GM19035 (cell line): Measurements from ENCODE around the gene MYO1C.
"Not testable (repeated sequence)": the region's sequence is repeated elsewhere in the genome, so short reads cannot be mapped to it uniquely, and the experiment has no call there.

Experiments
- ATAC-seq: cut with Tn5 transposase; IDR thresholded peaks from one replicate; pipeline ENCODE4 v1.9.1; 2021; ENCODE audit not compliant: unreplicated experiment

The MYO1C gene

DNA sequence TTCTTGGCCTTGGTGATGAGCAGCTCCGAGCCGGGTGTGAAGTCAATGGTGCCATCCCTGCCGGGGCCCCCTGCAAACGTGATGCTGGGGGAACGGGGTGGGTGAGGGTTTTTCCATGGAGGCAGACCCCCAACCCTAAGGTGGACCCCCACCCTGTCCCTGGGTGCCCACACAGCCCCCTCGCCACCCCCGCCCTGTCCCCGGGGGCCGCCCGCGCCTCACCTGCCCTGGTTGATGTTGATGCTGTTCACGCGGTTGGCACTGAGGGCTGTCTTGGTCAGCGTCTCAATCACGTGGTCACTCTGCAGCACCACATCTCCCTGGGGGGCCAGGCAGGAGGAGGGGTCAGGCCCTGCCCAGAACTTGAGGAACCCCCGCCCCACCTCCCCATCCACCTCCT lies 25.2 kb downstream of the MYO1C start:
- no peak for ATAC-seq

DNA sequence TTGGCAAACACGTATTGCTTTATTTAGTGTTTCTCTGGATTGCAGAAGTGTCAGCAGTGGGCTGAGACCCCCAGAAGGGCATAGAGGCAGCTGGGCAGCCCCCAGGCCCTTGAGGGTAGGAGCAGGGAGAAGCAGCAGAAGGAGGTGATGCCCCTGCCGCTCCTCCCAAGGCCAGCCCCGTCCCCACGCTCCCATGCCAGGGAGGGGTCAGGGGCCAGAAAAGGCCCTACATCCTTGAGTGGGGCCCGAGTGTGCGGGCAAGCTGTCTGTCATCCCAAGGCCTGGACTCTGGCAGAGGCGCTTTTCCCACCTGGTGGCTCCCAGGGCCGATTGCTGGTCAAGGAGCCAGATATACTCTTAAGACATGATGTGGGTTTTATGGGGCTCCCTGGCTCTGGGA lies 28.3 kb downstream of the MYO1C start:
- no peak for ATAC-seq

DNA sequence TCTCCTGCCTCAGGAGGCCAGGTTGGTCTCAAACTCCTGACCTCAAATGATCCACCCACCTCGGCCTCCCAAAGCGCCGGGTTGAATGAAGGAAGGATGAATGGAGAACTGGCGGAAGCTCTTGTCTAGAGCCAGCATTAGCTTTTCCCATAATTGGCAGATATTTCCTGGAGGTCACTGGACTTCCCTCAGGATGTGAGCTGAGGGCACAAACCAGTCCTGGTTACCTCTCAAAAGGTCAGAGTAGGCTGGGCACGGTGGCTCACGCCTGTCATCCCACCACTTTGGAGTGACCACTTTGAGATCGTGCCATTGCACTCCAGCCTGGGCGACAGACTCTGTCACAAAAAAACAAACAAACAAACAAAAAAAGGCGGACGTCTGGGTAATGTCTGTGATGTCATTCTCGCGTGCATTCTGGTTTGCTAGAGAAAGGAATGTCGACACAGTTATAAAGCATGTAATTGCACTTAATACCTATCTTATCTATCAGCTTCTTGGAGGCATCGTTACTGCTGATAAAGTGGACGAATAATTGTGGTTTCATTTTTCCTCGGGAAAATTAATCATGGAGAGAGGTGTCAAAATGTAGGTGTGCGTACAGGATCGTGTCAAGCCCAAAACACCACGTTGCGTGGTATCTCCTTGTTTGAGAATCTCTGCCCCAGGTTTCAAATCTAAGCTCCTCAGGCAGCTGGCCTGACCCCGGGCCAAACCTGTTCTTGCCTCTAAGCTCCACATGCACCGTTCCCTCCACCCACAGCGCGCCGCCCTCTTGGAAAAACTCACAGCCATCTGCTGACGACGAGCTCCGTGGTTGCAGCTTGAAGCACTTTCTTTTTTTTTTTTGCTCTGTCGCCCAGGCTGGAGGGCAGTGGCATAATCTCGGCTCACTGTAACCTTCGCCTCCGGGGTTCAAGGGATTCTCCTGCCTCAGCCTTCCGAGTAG lies 30.0 kb downstream of the MYO1C start:
- no peak for ATAC-seq

DNA sequence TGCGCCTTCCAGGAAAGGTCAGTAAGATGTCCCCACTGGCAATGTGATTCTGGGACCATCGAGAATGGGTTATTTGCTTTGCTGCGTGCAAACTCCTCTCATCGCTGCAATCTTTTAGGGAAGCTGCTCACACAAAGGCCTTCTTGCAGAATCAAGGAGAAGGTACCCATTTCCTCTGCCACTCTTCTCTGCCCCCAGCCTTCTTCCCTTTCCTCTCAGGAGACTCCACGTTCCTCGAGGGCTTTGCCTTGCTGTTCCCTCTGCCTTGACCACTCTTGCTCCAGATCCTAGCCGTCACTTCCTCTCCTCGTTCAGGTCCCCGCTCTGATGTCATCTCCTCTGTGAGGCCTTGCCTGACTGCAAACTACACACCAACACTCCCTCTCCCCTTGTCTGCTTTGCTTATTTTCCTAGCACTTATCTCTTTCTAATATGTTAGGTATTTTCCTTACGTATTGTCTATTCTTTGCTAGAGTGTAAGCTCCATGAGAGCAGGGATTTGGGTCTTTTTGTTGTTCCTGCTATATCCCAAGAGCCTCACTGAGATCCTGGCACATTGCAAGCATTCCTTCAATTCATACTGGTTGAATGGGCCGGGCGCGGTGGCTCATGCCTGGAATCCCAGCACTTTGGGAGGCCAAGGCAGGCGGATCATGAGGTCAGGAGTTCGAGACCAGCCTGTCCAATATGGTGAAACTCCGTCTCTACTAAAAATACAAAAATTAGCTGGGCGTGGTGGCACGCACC lies 31.1 kb downstream of the MYO1C start:
- no peak for ATAC-seq

DNA sequence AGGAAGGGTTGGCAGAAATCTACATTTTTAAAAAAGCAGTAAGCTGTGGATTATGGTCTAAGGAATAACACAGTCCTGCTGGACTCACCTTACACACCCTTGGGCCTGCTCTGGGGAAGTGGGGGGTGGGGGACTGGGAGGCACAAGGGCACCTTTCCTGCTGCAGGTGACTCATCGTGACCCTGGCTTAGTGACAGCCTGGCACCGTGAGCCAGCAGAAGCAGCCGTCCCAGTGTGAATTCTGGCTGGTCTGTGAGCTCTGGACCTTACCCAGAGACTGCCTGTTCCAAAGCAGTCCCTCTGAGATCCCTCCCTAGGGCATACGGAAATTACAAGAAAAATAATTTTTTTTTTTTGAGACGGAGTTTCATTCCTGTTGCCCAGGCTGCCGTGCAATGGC lies 32.3 kb downstream of the MYO1C start:
- no peak for ATAC-seq

DNA sequence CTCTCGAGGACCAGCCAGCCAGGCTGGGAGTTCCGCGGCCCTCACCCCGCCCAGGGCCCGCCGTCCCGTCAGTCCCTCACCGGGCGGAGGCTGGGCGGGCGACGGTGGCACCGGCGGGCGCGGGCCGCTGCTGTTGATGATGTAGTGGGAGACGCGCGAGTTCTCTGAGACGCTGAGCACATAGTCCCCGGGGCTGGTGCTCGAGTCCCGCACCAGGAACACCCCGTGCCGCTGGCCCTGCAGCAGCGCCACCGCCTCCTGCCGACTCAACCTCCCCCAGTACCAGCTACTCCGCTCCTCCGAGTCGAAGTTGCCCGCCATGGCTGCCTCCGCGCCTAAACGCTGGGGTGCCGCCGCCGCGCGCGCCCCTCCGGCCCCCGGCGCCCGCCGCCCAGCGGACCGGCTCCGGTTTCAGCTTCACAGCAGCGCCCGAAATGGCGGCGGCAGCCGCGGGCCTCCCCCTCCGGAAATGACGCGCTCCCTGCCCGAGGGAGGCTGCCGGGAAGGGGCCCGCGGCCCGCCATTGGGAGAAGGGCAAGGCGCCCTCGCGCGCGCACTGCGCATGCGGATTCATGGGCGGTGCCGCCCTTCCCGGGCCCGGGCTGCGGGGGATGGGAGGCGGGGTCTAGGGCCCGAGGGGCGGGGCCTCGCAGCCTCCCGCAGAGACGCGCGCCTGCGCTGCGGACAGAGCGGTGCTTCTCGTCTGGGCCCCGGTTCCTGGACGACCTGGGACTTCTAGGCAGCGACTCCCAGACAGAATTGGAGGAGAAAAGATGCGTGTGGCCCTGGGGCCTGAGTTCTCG lies 36.5 kb downstream of the MYO1C start, which contains the start of gene CRK:
CRK (minus strand) TSS at position 436 of the 803 bp plus-strand sequence; CDS start at position 321, 115 bp downstream.
- peak; percentile 79 for ATAC-seq

DNA sequence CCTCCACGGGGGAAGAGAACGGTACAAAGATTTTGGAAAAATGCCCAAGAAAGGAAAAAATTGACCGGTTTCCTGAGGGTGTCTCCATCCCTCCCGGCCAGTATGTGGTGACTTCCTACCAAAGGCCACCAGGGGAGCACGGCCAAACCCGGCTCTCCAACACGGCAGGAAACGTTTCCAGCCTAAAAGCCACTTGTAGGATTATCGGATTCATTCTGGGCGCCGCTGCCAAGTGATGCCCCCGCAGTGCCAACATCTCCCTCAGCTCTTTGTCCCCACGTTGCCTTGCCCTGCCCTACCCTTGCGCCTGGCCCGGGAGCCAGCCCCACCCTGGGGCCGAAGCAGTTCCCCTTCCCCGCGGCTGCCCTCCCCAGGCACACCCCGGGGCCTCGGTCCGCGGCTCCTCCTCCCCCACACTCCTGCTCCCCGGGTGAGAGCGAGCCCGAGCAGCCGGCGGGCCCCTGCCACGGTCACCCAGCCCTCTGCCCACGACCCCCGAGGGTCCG lies 37.1 kb downstream of the MYO1C start:
- ATAC-seq, result peak; percentile 35

DNA sequence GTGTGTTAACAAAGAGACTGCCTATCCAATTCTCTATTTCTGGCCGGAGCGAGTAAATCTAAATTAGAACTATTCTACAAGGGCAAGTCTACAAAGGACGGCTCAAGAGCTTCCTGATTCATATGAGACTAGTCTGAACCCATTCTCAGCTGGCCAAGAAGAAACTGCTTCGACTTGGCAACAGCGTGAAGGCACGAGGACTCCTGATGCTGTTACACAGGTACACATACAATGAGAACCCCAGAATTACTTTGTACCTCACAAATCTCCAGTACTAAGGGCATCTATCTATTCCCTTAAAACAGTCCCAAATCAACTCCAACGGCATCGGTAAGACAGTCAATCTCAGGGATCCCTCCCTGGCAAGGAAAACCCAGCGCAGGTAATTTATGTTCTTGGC lies 37.9 kb downstream of the MYO1C start:
- ATAC-seq, result no peak

DNA sequence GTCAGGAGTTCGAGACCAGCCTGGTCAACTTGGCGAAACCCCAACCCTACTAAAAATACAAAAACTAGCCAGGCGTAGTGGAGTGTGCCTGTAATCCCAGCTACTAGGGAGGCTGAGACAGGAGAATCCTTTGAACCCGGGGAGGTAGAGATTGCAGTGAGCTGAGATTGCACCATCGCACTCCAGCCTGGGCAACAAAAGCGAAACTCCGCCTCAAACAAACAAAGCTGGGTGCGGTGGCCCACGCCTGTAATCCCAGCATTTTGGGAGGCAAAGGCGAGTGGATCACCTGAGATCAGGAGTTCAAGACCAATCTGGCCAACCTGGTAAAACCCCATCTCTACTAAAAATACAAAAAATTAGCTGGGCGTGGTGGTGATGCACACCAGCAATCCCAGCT lies 38.8 kb downstream of the MYO1C start:
- ATAC-seq, result not testable (repeated sequence)

DNA sequence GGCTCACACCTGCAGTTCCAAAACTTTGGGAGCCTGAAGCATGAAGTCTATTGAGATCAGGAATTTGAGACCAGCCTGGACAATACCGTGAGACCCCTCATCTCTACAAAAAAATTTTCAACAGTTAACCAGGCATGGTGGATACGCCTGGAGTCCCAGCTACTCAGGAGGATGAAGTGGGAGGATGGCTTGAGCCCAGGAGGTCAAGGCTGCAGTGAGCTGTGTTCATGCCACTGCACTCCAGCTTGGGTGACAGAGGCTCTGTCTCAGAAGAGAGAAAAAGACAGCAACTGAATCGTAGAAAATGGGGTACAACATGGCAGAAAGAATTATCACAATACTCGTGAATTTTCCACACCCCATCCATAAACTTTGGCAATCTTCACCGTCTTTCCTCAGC lies 39.6 kb downstream of the MYO1C start:
- ATAC-seq, result no peak

DNA sequence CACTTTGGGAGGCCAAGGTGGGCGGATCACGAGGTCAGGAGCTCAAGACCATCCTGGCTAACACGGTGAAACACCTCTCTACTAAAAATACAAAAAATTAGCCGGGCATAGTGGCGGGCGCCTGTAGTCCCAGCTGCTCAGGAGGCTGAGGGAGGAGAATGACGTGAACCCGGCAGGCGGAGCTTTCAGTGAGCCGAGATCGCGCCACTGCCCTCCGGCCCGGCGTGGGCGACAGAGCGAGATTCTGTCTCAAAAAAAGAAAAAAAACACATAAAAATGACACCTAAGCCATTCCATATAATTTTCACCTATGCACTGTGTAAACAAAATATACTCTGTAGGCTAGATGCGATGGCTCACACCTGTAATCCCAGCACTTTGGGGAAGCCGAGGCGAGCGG lies 42.2 kb downstream of the MYO1C start:
- not testable (repeated sequence) for ATAC-seq

DNA sequence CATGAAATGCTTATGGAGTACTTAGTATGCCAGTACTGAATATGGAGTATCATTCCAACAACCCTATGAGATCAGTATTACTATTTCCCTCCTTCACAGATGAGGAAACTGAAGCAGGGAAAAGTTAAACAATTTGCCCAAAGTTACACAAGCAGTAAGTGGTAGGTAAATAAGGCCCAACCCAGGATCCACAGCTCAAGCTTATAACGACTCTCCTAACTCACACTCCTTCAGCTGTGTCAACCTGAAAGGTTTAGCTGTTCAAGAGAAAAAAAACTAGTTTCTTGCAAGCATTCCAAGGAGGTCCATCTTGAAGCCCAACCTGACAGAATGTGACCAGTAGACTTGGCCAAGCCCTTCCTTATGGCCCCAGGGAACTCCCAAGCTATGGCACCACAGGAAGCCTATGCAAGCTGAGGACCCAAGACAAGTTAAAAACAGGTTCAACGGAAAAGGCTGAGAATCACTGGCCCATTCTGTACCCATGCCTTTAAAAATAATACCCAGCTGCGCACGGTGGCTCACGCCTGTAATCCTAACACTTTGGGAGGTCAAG lies 43.0 kb downstream of the MYO1C start:
- no peak for ATAC-seq

DNA sequence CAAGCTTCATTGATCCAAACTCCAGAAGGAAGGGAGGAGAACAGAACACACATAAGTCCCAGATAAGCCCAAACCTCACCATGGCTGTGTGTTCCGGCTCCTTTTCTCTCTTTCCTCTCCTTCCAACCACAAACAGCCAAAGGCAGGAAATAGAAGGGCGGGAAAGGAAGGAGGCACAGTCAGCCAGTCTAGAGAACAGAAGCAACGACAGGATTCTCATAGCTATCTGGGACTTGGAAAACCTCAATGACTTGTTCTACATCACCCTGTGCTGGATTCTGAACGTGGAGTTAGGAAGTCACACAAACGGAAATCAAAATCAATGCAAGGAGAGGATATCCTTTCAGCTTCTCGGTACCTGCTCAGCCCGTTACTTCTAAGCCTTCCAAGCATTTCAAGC lies 45.4 kb downstream of the MYO1C start:
- ATAC-seq, result no peak

DNA sequence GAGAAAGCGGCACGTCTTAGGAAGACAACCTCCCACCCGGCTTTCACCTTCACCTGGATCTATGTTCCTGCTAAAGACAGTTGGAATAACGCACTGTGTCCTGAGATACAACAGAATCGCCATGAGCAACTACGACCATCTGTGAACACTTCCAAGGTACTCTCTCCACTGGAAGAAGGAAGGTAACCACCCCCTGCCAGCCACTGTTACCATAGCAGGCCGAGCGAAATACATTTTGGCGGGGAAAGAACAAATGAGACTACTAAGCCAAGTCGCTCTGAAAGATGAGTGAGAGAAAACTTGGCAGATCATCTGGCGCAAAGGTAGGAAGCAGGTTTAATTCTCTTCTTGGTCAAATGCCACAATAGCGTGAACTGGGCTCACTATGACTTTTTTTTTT lies 46.3 kb downstream of the MYO1C start:
- ATAC-seq, result no peak

DNA sequence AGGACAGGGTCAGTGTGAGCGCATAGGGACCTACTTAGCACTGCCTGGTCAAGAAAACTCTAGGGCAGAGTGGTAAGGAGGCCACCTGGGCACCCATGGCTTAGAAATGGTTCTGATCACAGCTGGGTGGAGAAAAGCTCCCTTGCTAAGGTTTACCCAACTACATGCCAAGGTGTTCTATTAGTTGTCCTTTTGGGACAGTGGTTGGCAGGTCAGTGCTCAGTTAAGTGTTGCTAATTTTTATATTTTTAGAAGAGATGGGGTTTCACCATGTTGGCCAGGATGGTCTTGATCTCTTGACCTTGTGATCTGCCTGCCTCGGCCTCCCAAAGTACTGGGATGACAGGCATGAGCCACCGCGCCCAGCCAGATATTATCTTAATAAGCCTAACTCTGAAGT lies 46.8 kb downstream of the MYO1C start:
- ATAC-seq, result not testable (repeated sequence)

DNA sequence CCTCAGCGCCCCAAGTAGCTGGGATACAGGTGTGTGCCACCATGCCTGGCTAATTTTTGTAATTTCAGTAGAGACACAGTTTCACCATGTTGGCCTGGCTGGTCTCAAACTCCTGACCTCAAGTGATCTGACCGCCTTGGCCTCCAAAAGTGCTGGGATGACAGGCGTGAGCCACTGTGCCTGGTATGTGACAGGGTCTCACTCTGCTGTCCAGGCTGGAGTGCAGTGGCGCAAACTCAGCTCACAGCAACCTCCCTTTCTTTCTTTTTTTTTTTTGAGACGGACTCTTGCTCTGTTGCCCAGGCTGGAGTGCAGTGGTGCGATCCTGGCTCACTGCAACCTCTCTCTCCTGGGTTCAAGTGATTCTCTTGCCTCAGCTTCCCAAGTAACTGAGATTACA lies 49.8 kb downstream of the MYO1C start:
- not testable (repeated sequence) for ATAC-seq

DNA sequence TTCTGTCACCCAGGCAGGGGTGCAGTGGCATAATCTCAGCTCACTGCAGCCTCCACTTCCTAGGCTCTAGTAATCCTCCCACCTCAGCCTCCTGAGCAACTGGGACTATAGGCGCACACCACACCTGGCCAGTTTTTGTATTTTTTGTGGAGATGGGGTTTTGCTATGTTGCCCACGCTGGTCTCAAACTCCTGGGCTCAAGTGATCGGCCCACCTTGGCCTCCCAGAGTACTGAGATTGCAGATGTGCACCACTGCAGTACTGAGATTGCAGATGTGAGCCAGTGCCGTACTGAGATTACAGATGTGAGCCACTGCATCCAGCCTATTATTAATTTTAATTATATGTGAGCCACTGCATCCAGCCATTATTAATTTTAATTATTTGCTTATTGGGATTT lies 50.3 kb downstream of the MYO1C start:
- ATAC-seq, result no peak

DNA sequence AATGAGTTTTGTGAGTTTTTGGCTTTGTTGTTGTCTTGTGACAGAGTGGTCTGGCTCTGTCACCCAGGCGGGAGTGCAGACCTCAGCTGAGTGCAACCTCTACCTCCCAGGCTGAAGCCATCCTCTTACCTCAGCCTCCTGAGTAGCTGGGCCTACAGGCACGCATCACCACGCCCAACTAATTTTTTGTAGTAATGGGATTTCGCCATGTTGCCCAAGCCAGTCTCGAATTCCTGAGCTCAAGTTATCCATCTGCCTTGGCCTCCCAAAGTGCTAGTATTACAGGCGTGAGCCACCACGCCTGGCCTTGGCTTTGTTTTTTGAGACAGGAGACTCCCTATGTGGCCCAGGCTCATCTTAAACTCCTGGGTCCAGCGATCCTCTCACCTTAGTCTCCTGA lies 51.6 kb downstream of the MYO1C start:
- no peak for ATAC-seq

DNA sequence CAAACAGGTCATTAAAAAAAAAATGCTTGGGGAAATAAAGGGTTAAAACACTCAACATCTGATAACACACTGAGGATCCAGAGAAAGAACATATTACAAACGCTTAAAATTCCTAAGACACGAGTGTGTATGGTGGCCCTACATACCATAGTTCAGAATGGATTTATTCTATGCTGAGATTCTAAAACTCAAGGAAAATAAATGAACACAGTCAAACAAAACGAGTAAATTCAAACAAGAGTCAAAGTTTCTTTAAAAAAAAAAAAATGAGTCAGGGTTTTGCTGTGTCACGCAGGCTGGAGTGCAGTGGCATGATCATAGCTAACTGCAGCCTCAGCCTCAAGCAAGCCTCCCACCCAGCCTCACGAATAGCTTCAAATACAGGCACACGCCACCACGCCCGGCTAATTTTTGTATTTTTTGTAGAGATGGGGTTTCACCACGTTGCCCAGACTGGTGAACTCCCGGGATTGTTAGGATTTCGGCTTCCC lies 53.8 kb downstream of the MYO1C start:
- ATAC-seq, result no peak

DNA sequence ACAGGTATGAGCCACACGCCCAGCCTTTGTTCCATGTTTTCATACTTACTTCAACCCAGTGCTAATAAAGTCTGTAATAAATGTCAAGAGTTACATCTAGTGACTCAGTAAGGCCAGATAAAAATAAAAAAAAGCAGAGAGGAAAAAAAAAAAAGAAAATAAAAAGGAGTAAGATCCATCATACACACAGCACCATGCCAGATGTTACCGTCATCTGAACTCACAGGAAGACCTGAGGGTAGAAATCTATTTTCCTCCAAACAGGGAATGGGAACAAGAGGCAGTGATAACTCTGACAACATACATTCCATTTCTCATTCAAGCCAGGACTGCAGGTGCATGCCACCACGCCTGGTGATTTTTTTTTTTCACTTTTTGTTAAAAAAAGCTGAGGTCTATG lies 57.2 kb downstream of the MYO1C start:
- no peak for ATAC-seq

DNA sequence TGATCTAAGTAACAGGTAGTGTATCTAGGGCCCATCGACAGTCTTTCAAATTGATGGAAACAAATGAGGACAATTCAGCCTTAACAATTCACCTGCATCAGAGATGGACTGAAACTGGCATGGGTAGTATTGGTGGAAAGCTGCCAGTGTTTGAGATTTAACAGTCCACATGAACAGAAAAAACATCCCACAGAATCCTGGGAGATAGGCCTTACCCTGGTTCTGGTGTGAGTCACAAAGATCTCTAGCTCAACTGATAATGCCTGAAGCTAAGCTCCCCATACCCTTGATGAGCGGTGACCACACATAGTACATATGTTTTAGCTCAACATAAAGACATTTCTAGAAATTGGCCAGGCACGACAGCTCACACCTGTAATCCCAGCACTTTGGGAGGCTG lies 58.3 kb downstream of the MYO1C start:
- no peak for ATAC-seq
